ENCODE data around the gene PDZRN3.

DNA sequence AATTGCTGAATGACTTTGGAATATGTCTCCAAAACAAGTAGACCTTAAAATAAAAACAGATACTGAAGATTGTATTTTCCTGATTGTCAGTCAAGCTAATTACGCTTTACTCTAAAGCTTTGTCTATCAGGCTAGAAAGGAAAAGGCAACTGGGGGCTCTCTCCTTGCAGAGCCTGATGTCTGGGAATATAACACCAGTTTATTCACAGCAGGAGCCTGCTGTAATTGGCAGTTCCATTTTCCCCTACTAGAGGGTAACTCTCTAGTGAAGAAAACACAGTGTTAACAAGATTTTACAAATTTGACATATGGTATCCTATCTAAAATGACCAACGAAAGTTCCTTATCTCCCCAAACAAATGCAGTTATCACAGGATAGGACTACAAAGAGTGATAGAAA, 158.8 kb downstream of the PDZRN3 start:
- TF ChIP-seq SNAI2 (CRISPR knock-in tag; IDR thresholded peaks at IDR 0.05) = no peak
- TF ChIP-seq ZNF565 (CRISPR knock-in tag; conservative IDR thresholded peaks at IDR 0.05; ENCODE audit: low read depth) = no peak
- TF ChIP-seq RARB (CRISPR knock-in tag; IDR thresholded peaks at IDR 0.05) = no peak
- no peak for TF ChIP-seq ZNF8 (CRISPR knock-in tag; IDR thresholded peaks at IDR 0.05)
- TF ChIP-seq TSHZ2 (CRISPR knock-in tag; IDR thresholded peaks at IDR 0.05) = no peak
- TF ChIP-seq GLIS3 (CRISPR knock-in tag; IDR thresholded peaks at IDR 0.05) = no peak
- TF ChIP-seq, protein P1, sequence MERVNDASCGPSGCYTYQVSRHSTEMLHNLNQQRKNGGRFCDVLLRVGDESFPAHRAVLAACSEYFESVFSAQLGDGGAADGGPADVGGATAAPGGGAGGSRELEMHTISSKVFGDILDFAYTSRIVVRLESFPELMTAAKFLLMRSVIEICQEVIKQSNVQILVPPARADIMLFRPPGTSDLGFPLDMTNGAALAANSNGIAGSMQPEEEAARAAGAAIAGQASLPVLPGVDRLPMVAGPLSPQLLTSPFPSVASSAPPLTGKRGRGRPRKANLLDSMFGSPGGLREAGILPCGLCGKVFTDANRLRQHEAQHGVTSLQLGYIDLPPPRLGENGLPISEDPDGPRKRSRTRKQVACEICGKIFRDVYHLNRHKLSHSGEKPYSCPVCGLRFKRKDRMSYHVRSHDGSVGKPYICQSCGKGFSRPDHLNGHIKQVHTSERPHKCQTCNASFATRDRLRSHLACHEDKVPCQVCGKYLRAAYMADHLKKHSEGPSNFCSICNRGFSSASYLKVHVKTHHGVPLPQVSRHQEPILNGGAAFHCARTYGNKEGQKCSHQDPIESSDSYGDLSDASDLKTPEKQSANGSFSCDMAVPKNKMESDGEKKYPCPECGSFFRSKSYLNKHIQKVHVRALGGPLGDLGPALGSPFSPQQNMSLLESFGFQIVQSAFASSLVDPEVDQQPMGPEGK (CRISPR knock-in tag; IDR thresholded peaks at IDR 0.05; ENCODE audit: borderline replicate concordance) = no peak
- no peak for TF ChIP-seq BACH2 (CRISPR knock-in tag; IDR thresholded peaks at IDR 0.05; ENCODE audit: borderline replicate concordance)
- TF ChIP-seq ARNTL (CRISPR knock-in tag; IDR thresholded peaks at IDR 0.05; ENCODE audit: borderline replicate concordance, low read depth) = no peak
